HG03103 (cell line): ENCODE measurements around the gene ZNF808.
"Not testable (repeated sequence)": the region's sequence is repeated elsewhere in the genome, so short reads cannot be mapped to it uniquely, and the experiment has no call there.

Experiments used
- ATAC-seq: cut with Tn5 transposase; IDR thresholded peaks from one replicate; pipeline ENCODE4 v1.9.1; 2021; ENCODE audit warnings: low read depth; ENCODE audit not compliant: unreplicated experiment

ZNF808 gene

DNA sequence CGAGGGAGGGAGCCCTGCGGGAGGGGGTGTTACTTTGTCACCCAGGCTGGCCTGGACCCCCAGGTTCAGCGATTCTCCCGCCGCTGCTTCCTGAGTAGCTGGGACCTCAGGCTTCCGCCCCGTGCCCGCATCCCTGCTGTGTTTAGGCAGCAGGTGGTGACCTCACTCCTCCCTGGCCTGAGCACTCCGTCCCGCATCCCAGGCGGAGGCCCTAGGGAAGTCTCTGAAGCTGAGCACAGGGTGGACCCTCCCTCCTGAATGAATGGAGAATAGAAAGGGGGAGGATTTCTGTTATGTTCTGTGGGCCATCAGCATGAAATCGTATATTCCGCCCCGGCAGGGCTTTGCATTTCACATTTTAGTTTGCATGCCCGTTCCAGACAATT lies 7.9 kb downstream of the ZNF808 start:
- ATAC-seq = not testable (repeated sequence)

DNA sequence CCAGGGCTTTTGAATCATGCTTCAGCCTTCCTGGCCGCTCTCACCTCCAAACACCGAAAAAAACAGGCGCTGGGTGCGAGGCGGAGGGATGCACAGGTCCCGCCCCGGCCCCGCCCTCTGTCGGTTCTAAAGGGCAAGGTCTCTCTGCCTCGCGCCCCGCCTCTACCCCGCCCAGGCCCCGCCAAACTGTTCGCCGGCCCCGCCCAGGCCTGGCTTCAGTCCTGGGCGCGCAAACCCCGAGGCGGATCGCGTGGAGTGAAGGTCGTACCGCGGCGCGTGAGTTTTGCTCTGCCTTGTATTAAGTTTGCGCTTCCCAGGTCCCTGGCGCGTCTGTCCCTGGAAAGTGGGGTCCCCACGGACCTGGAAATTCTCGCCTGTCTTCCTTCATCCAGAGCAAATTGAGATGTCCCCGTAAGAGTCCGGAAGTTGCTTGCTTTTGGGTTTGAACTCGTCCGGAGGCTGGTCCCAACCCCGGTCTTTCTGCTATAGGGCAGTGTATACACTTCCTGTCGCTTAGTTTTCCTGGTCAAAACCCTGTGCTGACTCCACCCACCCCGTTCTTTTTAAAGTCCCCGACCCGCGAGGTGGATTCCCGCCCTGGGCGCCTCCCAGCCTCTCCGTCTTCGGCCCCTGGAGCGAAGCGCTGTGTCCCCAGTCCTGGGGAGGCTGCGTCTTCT lies 8.4 kb downstream of the ZNF808 start:
- peak; percentile 86 for ATAC-seq

DNA sequence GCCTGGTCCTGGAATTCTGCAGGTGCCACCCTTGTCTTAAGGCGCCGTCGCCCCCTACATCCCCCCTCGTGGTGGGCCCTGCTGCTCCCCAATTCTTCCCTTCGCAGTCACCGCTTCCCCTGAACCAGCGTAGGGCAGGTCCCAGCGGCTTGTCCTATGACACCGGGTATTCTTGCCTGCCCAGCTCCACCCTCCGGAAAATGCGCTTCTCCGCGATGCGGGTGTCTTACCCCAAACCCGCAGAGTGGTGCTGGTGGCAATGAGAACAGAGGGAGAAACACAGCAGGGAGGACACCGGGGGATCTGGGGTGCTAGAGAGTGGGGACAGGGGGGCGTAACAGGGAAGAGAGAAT lies 9.0 kb downstream of the ZNF808 start:
- ATAC-seq = peak; percentile 25

DNA sequence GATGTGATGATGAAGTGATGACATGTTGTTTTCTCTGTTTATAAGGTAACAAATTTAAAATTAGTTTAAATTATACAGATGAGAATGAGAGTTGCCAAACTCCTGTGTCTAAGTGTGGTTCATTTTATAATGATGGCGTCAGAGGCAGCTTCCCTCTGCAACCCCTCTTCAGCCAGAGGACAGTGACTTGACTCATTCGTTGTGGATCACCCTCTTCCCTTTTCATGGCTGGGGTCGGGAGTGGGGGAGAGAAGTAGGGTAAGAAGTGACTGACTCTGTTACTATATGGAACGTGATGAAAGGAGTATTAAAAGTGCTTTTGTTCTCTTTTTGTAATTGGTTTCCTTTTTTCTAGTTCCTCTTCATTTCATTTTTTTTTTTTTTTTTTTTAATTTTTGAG lies 11.3 kb downstream of the ZNF808 start:
- ATAC-seq = not testable (repeated sequence)

DNA sequence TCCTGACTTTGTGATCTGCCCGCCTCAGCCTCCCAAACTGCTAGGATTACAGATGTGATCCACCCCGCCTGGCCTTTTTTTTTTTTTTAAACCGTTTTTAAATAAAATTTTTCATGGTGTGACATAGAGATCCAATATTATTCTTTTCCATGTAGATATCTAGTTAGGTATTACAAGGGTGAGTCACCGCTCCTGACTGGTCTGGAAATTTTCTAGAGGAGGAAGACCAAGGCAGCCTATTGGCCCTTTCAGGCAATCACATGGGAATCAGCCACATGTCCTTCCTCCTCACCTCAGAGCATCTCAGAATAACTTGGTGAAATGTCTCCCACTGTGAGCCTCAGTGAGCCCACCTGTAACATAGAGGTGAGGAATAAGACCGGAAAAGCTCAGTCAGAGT lies 13.7 kb downstream of the ZNF808 start:
- ATAC-seq = not testable (repeated sequence)

DNA sequence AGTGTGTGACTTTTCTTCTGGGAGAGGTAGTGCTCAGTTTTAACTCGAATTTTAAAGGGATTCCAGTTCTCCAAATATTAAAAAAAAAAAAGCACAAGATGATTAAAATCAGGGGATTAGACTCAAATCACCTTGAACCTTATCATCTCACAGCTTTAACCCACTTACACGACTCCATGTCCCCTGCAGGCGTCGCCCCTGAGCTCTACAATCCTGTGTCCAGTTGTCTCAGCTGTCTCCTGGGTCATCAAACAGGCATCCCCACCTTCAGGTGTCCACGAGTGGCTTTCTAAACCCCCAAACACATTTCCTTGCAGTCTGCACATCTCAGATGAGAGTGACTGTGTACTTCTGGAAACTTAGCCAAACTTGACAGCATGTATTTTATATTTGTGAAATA lies 14.1 kb downstream of the ZNF808 start:
- no peak for ATAC-seq

DNA sequence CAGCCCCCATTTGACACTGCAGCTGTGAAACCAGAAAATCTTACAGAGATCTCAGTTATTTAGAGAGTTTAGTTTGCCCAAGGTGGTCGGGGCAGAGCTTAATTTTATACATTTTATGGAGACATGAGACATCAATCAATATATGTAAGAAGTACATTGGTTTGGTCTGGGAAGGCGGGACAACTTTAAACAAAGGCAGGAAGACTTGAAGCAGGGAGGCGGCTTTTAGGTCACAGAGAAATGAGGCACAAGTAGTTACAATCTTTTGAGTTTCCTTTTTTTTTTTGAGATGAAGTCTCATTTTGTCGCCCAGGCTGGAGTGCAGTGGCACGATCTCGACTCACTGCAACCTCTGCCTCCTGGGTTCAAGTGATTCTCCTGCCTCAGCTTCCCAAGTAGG lies 15.1 kb downstream of the ZNF808 start:
- not testable (repeated sequence) for ATAC-seq

DNA sequence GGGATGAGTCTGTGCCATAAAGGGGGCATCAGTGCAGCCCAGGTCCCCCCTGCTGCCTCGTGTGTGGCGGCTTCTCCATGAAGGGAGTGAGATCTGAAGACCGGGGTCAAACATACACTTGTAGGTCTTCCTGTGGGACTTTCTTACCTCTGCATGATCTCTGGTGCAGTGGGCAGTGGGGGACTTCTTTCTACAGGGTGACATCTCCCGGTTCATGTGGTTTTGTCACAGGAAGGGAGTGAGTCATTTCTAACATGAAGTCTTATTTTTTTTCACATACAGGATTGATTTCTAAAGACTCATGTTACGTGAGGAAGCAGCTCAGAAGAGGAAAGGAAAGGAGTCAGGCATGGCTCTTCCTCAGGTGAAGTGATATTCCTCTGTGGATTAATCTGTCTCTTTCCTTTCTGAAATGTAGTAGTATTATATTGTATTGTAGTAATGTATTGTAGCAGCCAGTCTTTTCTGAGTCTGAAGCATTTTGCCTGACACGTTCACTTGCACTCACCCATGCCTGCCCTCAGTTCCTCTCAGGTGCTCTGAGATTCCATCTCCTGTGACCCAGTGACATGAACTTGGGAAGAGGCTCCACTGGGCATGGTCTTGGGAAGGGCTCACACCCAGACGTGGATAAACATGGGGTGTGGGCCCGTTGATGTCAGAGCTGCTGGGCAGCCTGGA lies 15.7 kb downstream of the ZNF808 start:
- ATAC-seq = no peak

DNA sequence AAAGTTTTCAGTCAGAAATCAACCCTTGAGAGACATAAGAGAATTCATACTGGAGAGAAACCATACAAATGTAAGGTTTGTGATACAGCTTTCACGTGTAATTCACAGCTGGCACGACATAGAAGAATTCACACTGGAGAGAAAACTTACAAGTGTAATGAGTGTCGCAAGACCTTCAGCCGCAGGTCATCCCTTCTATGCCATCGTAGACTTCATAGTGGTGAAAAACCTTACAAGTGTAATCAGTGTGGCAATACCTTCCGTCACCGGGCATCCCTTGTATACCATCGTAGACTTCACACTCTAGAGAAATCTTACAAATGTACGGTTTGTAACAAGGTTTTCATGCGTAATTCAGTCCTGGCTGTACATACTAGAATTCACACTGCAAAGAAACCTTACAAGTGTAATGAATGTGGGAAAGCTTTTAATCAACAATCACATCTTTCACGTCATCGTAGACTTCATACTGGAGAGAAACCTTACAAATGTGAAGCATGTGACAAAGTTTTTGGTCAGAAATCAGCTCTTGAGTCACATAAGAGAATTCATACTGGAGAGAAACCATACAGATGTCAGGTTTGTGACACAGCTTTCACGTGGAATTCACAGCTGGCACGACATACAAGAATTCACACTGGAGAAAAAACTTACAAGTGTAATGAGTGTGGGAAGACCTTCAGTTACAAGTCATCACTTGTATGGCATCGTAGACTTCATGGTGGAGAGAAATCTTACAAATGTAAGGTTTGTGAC lies 26.9 kb downstream of the ZNF808 start:
- ATAC-seq = no peak

DNA sequence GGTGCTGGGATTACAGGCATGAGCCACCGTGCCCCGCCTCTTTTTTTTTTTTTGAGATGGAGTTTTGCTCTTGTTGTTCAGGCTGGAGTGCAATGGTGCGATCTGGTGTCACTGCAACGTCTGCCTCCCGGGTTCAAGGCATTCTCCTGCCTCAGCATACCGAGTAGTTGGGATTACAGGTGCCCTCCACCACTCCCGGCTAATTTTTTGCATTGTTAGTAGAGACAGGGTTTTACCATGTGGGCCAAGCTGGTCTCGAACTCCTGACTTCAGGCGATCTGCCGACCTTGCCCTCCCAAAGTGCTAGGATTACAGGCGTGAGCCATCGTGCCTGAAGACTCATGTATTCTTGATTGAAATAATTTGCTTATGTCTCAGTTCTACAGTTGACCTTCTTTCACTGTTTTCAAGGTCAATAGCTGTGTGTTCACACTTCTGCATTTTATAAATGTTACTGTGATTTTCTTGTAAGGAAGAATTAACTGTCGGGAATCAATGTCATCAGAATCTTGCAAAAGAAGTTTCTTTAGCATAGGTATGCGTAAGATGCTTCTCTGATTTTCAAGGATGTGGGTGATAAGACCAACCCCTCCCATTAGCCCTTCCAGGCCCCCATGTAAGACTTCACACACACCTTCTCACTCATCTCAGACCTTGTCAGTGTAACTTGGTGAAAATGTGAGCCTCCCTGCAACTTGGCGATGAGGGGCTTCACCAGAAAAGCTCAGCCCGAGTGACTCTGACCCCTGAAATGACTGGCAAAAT lies 29.9 kb downstream of the ZNF808 start:
- no peak for ATAC-seq

DNA sequence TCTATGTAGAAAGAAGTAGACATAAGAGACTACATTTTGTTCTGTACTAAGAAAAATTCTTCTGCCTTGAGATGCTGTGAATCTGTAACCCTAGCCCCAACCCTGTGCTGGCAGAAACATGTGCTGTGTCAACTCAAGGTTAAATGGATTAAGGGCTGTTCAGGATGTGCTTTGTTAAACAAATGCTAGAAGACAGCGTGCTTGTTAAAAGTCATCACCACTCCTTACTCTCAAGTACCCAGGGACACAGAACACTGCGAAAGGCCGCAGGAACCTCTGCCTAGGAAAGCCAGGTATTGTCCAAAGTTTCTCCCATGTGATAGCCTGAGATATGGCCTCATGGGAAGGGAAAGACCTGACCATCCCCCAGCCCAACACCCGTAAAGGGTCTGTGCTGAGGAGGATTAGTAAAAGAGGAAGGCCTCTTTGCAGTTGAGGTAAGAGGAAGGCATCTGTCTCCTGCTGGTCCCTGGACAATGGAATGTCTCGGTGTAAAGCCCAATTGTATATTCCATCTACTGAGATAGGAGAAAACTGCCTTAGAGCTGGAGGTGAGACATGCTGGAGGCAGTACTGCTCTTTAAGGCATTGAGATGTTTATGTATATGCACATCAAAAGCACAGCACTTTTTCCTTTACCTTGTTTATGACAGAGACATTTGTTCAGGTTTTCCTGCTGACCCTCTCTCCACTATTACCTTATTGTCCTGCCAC lies 31.4 kb downstream of the ZNF808 start:
- not testable (repeated sequence) for ATAC-seq

DNA sequence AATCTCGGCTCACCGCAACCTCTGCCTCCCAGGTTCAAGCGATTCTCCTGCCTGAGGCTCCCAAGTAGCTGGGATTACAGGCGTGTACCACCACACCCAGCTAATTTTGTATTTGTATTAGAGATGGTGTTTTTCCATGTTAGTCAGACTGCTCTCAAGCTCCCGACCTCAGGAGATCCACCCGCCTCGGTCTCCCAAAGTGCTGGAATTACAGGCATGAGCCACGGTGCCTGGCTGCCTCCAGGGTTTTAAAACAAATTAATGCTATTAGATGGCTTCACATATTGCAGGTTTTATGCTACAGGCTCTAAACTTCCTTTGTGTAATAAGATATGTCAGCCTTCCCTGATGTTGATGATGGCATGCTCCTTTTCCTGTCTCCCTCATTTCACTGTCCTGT lies 34.1 kb downstream of the ZNF808 start:
- ATAC-seq = not testable (repeated sequence)

DNA sequence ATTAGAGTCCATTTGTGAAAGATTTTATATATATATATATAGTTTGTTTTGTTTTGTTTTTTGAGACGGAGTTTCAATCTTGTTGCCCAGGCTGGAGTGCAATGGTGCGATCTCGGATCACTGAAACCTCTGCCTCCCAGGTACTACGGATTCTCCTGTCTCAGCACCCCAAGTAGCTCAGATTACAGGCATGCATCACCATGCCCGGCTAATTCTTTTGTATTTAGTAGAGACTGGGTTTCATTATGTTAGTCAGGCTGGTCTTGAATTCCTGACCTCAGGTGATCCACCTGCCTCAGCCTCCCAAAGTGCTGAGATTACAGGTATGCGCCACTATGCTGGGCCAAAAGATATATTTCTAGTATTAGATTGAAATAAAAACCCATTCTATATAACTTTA lies 38.7 kb downstream of the ZNF808 start:
- no peak for ATAC-seq

DNA sequence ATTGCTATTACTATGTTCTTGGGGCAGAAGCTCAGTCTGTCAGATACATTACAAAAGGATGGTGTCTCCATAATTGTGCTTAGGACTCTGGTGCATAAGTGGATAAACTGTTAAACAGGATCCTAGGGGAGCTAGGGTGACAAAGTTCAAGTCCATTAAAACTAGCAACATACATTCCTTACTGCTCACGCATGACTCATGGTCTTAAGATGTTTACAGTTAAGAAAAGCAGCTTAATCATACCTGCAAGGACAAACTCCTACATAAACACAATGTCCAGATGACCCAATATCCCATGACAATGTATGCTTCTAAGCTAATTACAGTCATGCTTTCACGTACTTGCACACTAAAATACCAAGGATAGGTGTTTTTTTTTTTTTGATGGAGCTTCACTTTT lies 39.1 kb downstream of the ZNF808 start:
- ATAC-seq = no peak

DNA sequence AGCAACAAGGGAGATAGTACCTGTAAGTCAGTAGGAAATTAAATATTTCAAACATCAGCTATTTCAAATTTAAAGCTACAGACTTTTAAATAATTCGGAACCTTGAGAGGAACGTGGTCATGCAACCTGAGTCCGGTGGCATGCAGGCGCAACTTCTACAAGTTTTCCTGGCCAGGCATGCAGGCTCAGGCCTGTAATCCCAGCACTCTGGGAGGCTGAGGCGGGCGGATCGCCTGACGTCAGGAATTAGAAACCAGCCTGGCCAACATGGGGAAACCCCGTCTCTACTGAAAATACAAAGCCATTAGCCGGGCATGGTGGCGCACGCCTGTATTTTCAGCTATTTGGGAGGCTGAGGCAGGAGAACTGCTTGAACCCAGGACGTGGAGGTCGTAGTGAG lies 40.5 kb downstream of the ZNF808 start:
- ATAC-seq = no peak

DNA sequence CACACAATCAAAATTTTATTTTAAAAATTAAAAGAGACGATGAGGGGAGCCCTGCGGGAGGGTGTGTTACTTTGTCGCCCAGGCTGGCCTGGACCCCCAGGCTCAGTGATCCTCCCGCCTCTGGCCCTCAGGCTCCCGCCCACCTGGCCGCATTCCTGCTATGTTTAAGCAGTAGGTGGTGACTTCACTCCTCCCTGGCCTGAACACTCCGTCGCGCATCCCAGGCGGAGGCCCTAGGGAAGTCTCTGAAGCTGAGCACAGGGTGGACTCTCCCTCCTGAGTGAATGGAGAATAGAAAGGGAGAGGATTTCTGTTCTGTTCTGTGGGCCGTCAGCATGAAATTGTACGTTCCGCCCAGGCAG lies 42.2 kb downstream of the ZNF808 start:
- ATAC-seq = not testable (repeated sequence)

DNA sequence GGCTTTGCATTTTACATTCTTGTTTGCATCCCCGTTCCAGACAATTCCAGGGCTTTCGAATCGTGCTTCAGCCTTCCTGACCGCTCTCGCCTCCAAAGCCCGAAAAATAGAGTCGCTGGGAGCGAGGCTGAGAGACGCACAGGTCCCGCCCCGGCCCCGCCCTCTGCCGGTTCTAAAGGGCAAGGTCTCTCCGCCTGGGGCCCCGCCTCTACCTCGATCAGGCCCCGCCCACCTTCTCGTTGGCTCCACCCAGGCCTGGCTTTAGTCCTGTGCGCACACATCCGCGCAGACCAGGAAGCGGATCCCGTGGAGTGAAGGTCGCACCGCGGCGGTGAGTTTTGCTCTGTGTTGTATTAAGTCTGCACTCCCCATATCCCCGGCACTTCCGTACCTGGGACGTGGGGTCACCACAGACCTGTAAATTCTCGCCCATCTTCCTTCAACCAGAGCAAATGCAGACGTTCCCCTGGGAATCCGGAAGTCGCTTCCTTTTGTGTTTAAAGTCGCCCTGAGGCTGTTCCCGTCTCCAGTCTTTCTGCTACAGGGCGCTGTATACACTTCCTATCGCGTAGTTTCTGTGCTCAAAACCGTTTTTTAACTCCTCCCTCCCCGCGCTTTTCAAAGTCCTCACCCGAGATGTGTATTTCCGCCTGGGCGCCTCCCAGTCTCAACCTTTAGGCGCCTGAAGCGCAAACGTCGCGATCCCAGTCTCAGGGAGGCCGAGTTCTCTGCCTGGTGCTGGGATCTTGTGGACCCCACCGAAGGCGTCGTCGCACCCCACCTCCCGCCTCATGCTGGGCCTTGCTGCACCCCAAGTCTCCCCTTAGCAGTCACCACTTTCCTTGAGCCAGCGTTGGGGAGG lies 42.8 kb downstream of the ZNF808 start, which contains the start of gene ZNF701:
TSS of gene ZNF701 (plus strand) at position 288 of the 862 bp plus-strand sequence. CDS start 3,861 bp downstream, outside the sequence.
- ATAC-seq = peak; percentile 84

DNA sequence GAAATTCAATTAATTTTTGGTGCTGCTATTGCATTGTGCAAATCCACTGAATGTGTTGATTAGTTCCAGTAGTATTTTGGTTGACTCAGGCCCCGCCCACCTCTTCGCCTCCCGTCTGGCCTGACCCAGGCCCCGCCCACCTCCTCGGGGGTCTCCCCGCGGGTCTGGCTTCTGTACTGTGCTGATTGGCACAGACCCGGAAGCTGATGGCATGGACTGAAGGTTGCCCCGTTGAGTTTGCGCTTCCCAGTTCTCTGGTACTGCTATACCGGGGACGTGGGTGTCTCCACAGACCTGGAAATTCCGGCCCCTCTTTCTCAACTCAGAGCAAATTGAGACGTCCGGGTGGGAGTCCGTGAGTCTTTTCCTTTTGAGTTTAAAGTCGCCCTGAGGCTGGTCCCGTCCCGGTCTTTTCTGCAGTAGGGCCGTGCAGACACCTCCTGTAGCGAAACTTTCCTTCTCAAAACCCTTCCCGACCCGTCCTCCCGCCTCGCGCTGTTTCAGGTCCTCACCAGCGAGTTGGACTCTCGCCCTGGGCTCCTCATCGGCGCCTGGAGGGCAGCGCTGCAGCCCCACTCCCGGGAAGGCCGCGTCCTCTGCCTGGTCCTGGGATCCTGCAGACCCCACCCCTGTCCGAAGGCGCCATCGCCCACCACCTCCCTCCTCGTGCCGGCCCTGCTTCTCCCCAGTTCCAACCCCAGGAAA lies 57.4 kb downstream of the ZNF808 start:
- ATAC-seq = no peak

DNA sequence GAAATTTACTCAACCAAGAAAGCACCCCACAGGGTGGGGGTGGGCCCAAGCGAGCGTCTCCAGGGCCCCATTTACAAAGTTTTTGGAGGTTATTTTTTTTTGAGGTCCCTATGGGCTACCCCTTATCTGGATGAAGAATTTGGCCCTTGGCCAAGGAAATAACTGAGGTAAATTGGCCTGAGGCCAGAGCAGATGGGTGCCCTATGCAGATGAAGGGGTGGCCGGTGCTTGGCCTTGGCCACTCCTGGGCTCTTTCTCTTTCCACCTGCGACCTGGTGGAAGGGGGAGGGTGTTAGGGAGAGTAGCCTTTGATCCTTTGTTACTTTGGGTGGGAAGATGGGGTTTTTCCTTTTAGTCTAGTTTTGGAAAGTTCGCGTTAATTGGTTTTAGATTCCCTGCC lies 58.1 kb downstream of the ZNF808 start:
- ATAC-seq = no peak
